Stimulated activated CD8-positive, alpha-beta memory T cell treated with anti-CD3 and anti-CD28 coated beads, Interleukin-12 subunit alpha, Interleukin-12 subunit beta, amount 100 ng/mL, for 24 hours (primary cell): ENCODE results near the gene GALNT17.
"Not testable (repeated sequence)": the region's sequence is repeated elsewhere in the genome, so short reads cannot be mapped to it uniquely, and the experiment has no call there.

Source experiments
- DNase-seq: peaks from one replicate; pipeline ENCODE4 v3.0.0-alpha.2; 2020; ENCODE audit errors: extremely low read depth

Gene GALNT17

DNA sequence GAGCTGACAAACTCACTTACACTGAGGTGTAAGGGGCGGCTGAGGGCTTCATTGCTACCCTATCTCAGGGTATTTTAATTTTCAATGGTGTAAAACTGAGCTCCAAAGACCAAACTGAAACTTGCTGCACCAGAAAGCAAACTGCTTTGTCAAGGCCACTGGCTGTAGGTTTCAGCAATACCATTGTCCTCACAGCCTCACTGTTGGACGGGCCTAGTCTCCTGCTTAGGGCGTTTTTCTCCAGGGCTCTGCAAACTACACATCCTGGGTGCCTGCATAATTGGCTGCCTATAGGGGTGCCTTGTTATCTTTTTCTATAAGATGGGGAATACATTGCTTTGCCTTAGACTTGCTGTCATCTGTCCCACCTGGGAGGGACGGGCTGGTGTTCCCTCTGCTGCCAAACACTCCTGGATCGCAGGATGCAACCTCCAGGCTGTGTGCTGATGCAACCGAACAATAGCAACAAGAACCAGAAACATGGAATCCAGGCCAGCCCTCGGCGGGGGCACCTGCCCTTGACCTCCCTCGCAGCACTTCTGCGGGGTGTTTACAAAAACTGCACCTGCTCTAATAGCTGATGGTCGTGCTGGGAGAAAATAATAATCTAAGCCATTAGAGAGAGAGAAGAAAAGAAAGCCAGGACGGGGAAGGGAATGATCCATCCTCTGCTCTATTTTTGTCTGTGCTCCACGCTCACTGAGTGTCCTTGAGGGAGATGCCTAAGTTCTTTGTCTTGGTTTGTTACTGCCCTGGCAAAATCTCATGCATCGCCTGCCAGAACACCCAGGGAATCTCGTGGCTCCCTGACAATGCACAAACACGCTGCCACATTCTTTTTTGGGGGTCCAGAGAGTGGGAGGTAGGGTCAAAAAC is 104.5 kb downstream of the GALNT17 start:
- no peak for DNase-seq

DNA sequence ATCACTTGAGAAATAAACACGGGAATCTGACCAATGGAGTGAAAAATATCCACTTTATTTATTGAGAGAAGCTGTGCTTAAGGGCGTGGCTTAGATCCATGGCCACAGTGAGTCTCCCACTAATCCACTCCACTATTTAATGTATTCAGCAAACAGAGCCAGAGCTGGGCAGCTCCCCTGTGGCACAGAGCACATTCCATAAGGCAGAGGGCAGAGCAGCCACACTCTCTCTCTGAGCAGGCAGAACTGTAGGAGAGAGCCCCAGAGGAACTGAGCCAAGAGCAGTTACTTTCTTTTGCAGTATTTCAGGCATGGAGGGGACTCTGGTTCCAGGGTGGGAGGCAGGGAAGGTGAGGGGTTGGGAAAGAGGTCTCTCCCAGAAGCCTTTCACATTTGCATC is 106.0 kb downstream of the GALNT17 start:
- DNase-seq = no peak

DNA sequence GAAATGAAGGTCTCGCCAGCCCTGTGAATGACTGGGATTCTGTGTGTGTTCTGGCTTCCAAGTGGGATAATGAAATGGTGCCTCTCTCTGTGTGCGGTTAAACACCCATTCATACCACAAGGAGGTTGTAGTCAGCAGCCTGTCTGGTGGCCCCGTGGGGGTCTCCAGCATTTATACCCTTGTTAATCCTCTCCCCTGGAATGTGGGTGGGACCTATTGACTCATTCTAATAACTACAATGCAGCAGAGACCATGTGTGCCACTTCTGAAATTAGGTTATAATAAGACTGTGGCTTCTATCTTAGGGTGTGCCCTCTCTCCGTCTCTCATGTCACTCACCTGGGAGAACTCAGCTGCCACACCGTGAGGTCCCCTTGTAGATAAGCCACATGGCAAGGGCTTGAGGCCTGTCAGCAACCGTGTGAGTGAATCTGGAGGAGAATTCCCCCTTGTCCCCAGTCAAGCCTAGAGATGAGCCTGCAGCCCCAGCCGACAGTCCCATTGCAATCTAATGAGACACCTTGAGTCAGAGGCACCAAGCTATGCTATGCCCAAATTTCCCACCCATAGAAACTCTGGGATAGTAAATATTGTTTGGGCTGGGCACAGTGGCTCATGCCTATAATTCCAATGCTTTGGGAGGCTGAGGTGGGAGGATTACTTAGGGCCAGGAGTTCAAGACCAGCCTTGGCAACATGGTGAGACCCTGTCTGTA is 106.8 kb downstream of the GALNT17 start:
- DNase-seq = no peak

DNA sequence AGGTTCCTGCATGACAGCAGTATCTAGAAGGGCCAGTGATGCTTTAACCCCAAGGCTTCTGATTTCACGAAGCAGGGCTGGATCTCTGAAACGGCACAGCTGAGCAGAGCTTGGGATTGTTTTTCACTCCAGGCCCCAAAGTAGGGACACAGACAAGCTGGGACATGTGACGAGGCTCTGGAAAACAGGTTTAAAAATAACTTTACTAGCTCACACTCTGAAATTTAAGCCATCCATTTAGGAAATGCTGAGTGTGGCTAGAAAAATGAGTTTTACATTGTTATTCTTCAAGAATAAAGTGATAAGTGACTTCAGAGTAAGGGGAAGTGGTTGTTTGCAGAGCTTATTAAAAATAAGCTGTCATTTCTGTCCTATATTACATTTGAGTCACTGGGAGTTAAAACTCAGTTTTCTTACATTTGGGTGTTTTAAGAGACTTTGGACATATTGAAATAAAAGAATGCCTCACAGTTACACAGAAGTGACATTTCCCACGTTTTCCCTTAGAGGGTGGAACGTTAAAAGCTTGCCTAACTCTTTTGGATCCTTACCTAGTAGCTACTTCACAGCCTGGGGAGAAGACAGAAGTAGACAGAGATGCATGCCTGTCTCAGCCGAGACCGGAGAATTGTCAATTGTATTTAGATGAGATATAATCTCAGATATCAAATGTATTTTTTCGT is 107.8 kb downstream of the GALNT17 start:
- no peak for DNase-seq

DNA sequence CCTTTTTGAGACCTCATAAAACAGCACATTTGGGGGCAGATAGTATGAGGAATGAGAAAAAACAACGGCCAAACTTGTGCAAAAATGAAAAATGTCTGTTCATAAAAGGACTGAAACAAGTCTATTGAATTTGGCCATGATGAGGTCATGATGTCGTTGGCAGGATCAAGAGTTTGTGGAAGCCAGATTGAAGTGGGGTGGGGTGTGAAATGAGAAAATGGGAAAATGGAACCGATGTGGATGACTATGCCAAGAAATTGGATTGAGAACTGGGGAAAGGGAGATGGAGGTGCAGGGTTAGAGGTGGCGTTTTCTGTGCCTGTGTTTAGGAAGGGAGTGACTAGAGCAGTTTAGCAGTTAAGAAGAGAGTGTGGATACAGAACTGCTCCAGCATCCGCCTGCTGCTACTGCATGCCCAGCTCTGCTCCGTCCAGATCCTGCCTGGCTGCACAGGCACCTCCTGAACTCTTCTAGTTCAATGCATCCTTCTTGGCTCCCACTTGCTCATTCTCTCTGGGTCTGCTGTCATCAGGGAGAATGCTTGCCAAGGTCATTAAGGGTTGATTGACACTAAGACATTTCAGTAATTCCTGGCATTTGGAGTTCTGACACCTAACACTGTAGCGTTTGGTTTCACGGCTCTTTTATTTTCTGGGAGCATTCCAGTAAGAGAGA is 111.9 kb downstream of the GALNT17 start:
- no peak for DNase-seq

DNA sequence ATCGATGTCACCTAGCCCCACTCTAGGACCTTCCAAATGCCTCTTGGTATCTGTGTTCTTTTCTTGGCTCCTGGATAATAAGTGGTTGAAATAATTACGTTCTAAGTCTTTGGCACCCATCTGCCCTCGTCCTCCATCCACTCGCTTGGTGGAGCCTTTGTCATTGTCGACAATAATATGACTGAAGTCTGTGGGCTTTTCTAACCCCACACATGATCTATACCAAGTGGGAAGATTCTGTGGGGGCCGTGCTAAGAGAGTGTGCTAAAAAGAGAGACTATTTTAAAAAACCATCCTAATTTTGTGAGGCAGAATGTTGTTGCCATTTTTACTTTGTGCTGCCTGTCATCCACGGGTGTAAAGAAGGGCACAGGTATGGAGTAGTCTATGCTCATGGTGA is 113.1 kb downstream of the GALNT17 start:
- DNase-seq = no peak

DNA sequence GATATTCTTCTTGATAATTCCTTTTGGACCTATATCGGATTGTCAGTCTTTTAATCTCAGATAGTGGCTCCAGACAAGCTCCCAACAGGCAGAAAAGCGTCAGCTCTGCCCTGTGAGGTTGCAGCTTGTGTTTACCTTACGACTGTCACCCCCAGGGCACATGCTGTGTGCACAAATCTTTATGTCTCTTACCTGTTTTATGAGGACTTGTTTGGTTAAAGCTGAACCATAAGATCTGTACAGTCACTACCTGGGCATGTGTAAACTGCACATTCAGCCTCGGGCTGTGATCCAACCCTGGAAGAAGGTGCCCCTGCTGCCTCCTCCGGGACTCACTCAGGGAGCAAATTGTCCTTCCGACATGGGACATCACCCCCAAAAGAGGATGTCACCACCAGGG is 119.8 kb downstream of the GALNT17 start:
- DNase-seq = no peak

DNA sequence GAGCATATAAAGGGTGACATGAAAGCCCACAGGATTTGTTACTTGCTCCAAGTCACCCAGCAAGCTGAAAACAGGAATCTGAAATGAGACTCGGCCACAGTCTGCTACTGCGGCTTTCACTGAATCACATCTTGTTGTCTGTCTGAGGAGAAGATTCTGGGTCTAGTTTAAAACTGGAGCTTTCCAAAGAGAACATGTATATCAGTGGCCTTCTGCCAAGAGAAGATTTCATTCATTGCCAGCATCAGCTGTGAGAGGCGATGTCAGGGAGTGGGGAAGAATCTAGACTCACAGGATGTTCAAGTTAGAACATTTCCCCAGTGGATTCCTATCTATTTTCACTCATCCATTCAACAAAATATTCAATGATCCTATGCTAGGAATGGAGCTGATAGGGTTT is 122.8 kb downstream of the GALNT17 start:
- DNase-seq = no peak

DNA sequence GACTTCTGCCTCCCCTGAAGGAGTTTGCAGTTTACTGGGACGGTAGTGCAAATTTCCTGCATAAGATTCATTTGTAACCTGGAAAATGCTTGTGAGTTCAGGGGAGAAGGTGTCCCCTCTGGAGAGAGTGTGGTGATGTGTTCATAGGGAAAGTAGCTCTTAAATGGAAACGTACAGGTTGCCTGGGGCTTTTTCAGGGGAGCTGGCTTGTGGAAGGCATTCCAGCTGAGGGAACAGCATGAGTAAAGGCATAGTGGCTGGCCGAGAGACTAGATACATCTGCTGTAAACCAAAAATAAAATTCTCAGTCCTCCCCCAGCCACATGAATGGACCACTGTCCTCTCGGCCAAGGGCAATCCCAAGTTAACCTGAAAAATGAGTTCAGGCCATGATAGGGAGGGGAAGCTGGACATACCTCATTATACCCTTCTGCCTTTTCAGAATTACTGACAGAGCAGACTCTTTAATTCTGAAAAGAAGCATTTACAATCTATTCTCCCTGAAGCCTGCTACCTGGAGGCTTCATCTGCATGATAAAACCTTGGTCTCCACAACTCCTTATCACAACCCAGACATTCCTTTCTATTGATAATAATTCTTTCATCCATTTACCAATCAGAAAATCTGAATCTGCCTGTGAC is 123.7 kb downstream of the GALNT17 start:
- no peak for DNase-seq

DNA sequence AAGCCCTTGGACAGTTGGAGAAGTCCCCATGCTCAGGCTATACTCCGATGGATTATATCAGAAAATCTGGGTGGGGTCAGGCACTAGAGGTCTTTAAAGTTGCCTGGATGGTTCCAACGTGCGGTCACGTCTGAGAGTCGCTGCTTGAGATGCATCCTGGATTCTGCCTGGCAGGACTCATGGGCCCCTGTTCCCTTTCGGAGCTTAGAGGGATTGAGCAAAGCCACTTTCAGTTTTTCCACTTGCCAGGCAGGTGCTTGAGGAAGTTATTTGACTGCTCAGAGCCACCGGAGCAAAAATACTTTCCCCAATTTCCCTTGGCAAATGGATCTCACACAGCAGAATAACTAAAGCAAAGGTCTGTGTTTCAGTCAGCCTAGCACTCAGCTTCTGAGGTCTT is 129.1 kb downstream of the GALNT17 start:
- DNase-seq = no peak

DNA sequence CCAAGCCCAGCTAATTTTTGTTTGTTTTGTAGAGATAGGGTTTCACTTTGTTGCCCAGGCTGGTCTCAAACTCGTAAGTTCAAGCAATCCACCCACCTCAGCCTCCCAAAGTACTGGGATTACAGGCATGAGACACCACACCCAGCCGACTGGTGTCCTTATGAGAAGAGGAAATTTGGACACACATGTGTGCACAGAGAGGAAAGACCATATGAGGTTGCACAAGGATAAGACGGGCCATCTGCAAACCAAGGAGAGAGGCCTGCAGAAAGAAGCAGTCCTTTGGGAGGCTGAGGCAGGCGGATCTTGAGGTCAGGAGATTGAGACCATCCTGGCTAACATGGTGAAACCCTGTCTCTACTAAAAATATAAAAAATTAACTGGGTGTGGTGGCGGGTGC is 130.9 kb downstream of the GALNT17 start:
- not testable (repeated sequence) for DNase-seq

DNA sequence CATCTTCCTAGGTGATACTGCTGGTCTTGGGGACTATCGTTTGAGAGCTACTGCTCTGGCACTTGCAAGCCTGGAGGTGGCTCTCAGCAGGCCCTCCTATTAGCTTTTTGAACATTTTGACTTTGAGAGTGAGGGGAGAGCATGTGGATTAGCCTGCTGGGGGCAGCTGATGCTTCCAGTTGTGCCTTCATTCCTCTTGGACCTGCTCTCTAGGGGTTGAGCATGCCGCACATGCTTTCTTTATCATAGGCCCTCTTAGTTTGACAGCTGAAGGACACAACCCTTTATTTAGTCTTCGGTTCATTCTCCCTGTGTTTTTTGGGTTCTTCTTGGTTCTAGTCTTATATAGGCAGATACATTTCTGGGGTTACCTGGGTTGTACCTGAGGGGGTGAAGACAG is 132.1 kb downstream of the GALNT17 start:
- DNase-seq = no peak

DNA sequence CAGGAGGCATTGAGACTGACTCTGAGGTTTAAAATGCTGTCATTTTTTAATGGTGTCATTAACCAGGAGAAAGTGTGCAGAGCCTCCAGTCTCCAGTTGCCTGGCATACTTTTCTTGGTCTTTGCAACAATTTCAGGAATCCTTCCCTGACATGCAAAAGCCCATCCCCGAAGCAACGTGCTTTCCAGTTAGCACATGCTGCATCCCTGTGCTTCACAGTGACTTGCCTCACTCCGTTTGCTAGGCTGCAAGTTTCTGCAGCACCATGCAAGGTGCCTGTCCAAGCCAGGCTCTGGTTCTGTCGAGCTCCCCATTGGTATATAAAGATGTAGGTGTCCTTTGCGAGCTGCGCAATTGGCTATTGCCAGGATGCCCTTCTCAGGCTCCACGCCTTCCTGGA is 135.0 kb downstream of the GALNT17 start:
- DNase-seq = no peak

DNA sequence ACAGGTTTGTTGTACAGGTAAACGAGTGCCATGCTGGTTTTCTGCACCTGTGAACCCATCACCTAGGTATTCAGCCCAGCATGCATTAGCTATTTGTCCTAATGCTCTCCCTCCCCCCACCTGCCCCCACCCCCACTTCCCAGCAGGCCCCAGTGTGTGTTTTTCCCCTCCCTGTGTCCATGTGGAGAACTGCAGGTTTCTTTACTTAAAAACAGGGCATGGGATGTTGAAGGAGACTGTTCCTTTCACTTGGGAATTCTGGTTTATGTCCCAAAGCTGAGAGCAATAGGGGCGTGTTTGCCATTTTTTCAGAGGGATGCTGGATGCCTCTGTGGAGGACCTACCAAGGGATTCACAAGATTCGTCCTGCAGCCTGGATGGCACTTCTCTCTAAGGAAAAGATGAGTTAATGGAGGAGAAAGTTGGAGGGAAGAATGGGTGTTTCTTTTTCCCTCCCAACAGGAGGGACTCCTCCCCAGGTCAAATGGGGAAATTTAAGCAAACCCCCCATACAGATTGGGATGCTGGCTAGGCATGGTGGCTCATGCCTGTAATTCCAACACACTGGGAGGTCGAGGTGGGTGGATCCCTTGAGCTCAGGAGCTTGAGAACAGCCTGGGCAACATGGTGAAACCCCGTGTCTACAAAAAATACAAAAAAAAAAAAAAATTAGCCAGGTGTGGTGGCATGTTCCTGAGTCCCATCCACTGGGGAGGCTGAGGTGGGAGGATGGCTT is 136.0 kb downstream of the GALNT17 start:
- DNase-seq = no peak

DNA sequence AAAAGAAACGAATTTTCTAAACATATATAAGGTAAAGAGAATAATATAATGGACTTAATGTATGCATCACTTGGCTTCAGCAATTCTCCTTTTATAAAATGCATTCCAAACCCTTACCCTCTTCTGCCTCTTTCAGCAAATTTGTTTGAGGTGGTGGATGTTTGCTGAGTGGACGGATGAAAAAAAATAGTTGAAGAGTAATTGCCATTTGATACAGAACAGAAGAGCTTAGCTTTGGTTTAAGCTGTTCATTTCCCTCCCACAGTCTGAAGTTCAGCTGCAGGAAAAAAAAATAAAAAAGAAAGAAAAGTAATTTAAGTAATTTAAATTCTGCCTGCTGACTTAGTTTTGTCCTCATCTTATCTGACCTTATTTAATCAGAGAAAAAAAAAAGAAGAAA is 138.6 kb downstream of the GALNT17 start:
- DNase-seq = no peak

DNA sequence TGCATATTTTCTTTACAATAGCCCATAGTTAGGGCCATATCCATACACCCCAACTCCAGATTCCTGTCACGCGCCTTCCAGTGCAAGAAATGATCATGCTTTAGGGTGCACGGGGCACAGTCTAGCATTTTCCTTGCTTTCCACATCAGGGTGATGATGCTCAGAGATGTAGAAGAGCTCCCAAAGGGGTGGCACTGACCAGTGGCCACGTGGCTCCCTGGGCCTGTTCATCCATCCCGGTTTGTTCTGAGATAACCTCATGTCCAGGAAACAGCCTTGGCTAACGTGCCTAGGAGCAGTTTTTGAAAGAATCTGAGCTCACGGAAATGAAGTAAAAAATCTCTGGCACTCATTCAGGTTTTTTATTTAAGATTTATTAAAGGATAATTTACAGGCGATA is 139.3 kb downstream of the GALNT17 start:
- no peak for DNase-seq

DNA sequence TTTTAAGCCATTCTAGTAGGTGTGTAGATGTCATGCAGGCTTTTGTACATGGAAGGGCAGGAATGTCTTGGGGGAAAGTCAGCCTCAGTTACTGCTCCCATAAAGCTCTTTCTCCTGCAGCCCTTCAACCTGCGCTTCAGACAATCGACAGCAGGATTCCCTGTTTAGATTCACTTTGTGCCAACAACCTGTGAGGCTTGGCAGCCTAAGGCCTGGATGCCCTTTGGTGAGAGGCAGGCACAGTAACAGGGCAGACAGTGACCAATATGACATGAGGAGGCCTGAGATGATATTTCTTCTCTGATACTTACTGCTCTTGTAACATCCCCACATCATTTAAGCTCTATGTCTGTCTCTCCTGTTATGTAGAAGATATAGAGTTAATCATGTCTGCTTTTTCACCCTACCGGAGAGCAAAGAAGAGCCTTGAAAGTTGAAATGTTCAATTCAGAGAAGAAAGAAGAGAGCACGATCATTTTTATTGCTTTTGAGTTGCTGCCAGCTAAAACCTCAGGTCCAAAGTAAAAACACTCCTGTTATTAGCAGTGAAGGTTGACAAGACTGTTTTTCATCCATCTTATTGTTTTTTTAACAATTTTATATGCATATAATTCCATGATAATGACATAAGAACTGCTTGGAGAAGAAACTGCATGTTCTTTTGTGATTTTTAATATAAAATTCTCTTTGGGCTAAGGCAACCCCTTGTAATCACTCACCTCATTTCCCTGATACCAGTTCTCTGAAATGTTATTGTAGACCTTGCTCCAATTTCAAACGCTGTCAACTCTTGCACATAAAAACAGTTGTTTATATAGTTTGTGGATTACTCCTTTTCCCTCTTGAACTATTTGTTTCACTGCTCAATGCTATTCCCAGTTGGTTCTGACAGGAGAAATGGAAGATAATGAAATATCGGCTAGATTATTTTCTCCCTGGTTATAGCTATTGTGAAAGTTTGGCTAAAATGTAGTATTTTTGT is 140.9 kb downstream of the GALNT17 start:
- no peak for DNase-seq

DNA sequence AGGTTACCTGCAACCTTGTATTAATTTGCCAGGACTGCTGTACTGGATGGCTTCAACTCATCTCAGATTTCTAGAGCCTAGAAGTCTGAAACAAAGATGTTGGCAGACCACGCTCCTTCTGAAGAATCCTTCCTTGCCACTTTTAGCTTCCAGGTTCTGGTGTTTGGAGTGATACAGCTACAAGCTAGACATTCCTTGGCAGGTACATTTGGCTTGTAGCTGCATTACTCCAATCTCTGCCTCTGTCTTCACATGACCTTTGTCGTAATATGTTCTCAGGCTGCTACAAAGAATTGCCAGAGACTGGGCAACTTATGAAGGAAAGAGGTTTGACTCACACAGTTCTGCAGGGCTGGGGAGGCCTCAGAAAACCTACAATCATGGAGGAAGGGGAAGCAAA is 146.3 kb downstream of the GALNT17 start:
- DNase-seq = no peak

DNA sequence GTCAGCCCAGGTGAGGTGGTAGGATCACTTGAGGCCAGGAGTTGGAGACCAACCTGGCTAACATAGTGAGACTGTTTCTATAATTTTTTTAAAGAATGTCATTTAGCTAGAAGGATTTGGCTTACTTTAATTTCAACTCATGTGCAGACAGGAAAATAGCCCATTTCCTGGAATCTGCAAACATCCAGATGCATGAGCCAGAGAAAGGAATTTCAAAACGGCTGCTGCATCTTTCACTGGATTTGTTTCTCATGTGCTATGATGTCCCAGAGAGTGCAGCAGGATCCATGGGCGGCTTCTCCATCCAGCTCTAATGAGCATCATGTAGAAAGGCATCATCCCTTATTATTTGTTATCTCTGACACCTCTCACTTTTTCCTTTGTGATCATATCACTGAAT is 149.3 kb downstream of the GALNT17 start:
- no peak for DNase-seq

DNA sequence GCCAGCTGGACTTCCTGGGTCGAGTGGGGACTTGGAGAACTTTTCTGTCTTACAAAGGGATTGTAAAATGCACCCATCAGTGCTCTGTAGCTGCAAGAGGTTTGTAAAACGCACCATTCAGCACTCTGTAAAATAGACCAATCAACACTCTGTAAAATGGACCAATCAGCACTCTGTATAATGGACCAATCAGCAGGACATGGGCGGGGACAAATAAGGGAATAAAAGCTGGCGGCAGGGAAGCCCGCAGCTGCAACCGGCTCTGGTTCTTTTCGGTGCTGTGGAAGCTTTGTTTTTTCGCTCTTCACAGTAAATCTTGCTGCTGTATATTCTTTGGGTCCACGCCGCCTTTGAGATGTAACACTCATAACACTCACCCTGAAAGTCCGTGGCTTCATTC is 151.9 kb downstream of the GALNT17 start:
- no peak for DNase-seq
